GM18873 (cell line): ENCODE data around the gene SETD1A.

Experiments
- ATAC-seq: cut with Tn5 transposase; IDR thresholded peaks from one replicate; pipeline ENCODE4 v1.9.1; 2021; ENCODE audit warnings: mild to moderate bottlenecking, moderate library complexity, moderate number of reproducible peaks; ENCODE audit not compliant: unreplicated experiment, low FRiP score

The SETD1A gene

DNA sequence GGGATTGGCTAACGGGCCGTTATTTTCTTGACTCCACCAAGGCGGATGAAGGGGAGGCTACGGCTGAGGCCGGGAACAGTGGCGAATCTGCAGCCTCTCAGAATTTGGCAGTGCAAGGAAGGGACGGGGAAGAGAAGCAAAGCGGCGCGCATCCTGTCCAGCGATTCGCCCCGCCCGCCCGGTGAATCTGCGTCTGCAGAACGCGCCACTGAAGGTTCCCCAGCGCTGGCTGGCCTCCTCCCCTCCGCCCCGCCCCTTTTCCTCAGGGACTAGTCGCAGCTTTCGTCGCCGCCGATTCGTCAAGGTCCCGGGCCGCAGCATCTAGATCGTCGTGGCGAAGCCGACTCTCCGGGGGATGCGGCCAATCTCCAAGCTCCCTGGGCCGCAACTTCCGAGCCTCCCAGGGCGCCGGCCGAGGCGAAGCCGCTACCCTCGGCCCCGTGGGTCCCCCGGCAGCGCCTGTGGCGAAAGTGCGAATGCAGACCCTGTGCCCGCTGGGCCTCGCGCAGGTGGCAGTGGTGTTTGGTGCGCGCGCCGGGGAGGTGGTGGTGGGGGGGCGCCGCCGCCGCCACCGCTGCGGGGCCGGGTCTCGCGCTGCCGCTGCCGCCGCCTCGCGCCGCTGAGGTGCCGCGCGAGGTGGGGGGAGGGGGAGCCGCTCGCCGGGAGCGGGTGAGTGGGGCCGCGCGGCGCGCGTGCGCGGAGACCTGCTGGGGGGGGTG lies at the start of gene SETD1A:
Gene SETD1A (plus strand): TSS at position 299 of the 719 bp plus-strand sequence. CDS start 978 bp downstream, outside the sequence.
- ATAC-seq: peak; percentile 36

DNA sequence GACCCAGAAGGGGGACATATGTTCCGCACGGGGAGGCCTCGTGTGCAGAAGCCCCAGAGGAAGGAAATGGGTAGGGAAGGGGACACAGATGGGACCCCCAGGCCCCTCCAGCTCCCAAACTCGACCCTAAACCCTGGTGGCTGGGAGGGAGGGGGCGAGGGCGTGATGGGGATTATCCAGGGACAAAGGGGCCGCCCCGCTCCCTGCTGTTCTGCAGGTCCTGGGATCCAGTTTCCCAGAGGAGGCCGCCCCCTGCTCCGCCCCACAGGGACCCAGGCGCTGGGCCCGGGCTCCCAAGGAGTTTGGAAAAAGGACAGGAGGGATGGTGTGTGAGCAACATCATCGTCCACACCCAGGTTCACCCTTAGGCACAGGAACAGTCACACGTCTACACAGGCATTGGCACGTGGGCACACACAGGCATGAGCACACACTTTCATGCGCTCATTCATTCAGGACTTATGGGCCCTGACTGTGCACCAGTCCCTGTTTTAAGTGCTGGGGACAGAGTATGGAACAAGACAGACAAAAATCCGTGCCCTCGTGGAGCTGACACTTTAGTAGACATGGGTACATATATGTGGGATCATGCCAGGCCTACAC lies 47.0 kb upstream of the SETD1A start:
- ATAC-seq: no peak

DNA sequence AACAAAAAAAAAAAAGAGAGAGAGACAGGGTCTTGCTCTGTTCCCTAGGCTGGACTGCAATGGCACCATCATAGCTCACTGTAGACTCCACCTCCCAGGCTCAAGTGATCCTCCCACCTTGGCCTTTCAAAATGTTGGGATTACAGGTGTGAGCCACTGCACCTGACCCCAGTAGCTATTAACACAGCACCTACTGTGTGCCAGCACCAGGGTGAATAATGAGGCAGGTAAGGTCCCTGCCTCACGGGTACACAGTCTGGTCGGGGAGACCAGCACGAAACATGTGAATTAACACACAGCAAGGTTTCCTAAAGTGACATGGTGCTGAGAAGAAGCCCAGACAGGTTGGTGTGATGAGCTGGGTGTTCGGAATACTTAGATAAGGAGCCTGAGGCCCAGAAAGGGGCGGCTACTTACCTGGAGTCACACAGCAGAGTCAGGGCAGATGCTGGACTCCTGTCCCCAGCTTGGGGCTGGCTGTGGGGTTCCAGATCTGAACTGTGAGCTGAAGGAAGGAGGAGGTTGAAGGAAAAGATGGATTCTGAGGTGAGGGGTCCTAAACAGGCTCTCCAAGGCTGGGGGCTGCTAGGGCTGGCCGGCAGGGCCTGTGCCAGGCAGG lies 44.7 kb upstream of the SETD1A start:
- no peak for ATAC-seq

DNA sequence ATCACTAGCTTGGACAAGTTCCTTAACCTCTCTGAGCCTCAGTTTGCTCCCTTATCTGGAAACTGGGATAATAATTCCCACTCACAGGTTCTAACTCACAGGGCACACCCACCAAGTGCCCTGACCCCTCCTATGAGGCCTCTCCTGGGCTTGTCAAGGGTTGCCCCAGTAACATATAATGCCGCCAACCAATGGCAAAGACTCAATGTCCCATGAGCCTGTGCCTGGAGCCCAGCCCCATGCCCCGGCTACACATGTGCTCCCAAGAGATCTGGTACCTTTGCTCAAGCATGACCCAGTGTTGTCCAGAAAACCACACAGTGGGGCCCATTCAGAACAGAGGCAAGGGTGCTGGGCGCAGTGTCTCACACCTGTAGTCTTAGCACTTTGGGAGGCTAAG lies 42.7 kb upstream of the SETD1A start:
- ATAC-seq: no peak

DNA sequence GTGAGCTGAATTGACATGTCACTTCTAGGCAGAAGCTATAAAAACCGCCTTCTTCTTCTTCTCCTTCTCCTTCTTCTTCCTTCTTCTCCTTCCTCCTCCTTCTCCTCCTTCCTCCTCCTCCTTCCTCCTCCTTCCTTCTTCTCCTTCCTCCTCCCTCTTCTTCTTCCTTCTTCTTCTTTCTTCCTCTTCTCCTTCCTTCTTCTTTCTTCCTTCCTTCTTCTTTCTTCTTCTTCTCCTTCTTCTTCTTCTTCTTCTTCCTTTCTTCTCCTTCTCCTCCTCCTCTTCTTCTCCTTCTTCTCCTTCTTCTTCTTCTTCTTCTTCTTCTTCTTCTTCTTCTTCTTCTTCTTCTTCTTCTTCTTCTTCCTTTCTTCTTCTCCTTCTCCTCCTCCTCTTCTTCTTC lies 38.9 kb upstream of the SETD1A start:
- no peak for ATAC-seq

DNA sequence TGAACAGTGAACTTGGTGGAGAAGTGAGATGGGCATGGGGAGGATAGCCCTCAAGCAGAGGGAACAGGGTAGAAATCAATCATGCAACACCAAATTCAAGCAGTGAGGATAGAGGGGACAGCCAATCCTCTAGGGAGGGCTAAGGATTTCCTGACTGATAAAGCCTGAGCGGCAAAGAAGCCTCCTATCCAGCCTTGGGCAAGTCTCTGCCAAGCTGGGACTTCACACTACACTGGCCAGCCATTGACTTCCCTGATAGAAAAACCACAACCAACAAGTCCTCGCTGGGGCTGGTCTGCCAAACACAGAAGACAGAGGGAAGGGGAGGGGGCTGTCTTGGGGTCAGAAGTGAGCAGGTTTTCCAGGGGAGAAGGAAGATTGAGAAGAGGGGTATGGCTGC lies 36.7 kb upstream of the SETD1A start:
- no peak for ATAC-seq

DNA sequence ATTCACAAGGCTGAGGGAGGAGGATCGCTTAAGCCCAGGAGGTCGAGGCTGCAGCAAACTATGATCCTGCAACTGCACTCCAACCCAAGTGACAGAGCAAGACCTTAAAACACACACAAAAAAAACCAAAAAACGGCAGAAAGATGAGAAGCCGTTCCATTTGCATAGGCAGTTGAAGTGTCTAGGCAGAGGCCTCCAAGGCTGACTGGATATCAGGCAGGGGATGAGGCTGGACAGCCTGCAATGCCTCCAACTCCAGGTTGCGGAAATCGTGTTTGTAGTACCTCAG lies 36.2 kb upstream of the SETD1A start:
- no peak for ATAC-seq

DNA sequence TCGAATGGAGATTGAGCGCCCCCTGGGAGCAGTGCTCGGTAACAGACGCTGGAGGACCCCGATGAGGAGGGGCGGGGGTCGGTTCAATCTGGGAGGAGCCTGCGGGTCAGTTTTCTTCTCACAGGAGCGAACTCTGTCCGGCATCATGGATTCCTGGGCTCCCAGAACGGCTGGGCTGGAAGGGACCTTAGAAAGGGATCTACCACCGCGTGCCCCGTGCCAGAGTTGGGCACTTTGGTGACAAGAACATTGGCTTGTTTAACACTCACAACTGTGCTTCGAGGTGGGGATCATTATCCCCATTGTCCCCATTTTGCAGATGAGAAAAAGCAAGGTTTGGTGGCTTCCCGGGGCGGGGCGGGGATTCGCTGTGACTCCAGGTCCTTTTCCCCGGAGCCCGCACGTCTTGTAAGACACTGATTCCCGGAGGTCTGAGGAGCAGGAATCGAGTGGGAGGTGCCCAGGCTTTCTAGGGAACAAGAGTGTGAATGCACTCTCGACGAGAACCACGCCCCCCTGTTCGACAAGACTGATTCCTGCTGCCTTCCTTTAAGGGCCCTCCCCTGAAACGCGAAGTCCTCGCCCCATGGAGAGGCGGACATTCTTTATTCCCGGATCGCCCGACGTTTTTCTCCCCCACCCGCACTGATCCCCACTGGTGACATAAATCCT lies 35.7 kb upstream of the SETD1A start:
- ATAC-seq: no peak

DNA sequence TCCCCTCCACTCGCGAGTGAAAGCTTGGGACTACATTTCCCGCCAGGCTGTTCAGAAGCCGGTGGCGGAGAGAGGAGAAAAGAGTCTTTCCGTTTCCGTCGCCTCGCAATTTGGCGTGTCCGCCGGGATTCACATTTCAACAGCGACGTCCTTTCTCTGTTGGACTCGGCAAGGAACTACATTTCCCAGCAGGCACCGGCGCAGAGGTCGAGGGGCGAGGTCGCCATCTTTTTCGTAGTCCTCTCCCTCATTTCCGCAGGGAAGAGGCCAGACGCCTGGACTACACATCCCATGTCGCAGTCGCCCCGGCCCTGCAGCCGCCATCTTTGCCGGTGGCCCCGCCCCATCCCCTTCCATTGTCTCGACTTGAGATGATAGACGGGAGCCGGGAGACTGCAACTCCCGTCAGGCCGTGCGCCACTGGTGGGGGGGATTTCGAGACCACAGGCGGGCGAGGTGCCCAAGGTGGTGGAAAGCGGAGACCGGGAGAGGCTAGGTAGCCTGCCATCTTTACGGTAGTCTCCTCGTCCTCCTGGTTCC lies 35.1 kb upstream of the SETD1A start:
- ATAC-seq: peak; percentile 67

DNA sequence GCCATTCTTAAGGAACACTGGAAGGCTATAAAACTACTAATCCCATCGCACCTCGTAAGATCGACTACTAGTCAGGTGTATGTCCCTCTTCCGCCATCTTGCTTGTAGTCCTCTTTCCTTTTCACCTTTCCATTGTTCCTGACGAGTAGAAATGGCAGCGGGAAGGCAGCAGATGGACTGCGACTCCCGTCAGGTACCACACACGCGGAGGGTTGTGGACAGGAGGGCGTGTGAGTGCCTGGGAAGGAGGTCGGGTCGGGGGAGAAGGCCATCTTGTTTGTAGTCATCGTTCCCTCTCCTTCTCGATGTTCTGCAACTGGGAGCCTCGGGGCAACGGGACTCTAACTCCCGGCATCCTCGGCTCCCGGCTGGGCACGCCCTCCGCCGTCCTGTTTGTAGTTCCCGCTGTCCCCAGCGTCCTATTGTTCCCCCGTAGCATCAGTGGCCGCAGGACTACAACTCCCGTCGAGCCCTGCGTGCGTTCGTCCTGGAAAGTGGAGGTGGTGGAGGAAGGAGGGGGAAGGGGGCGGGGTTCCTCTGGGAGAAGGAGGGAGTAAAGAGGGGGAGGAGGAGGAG lies 34.5 kb upstream of the SETD1A start:
- peak; percentile 55 for ATAC-seq

DNA sequence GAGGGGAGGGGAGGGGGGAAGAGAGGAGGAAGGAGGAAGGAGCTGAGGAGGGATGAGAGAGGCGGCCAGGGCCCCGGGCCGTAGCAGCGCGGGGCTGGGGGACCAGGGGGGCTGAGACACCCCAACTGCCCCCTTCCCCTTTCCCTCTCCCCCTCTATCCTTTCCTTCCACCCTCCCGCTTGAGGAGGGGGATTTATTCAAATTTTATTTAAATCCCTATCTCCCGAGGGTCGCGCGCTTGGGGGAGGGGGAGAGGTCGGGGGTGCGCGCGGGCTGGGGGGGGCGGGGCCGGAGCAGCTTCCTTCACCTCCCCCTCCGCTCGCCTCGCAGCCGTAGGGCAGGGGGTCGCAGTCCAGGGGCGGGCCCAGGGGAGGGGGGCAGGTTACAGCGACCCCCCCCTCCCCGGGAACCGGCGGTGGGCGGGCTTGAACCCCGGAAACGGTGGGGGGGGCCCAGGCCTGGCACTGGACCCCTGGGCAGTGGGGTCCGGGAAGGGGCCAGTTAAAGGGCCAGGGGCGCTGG lies 33.9 kb upstream of the SETD1A start, which contains the start of gene FBXL19:
Gene FBXL19 (plus strand): TSS at position 19 of the 522 bp plus-strand sequence. CDS start 2,183 bp downstream, outside the sequence.
- ATAC-seq: no peak

DNA sequence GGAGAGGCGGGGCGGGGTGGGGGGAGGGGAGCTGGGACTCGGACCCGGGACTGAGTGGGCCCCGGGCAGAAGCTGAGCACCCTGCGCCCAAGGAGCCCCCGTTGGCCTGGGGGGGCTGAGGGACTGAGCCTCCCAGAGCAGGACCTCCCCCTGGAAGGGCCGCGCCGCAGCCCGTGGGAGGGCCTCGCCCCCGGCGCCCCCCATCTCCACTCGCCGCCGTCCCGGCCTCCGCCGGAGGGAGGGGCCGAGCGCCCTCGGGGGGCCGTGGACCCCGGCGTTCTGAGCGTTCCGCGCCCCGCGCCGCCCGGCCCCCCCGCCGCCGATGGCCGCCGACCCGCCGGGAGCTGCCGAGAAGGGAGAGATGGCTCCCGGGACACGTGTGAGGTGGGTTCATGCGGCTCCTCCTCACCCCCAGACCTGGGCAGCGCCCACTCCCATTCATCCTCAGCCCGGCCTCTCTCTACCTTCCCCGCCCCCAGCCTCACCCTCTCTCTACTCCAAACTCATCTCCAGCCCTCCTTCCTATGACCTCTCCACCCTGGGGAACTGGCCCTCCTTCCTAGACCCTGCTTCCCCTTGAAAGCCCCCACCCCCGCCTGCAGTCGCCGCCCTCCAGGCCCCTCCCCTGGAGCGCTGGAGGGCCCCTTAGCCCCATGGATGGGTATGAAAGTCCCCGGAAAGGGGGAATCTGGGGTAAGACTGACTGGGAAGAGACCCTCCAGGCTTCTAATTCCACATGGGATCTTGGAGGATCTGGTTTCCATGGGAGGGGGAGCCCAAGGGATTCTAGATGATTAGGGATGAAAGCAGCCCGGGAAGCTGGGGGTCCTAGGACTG lies 33.3 kb upstream of the SETD1A start:
- no peak for ATAC-seq

DNA sequence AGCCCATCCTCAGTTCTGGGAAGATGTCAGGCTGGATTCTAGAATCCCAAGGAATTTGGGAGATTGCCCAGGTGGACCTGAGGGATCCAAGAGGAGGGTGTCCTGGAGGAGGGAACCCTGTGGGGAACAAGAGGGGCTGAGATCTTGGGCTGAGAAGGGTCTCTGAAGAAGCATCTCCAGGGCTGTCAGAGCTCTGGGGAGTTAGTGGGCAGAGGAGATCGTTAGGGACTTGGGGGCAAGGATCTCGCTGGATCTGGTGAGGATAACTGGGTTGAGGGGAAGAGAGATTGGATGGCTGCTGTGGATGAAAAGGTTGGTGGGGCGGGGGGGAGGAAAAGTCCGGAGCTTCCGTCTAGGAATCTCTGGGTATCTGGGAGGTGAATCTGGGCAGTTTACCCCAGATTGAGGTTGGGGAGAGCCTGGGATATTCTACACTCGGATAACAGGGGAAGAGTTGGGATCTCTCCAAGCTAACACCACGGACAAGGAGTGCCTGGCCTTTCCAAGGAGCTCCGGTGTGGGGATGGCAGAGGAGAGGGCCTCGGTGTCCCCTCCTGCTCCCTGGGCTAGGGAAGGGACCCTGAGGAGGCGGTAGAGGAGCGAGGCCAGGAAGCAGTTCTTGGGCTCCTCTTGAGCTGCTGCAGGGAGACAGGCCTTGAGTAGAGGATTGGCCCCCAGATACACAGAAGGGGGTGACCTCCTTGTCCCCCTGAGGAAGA lies 32.5 kb upstream of the SETD1A start:
- no peak for ATAC-seq

DNA sequence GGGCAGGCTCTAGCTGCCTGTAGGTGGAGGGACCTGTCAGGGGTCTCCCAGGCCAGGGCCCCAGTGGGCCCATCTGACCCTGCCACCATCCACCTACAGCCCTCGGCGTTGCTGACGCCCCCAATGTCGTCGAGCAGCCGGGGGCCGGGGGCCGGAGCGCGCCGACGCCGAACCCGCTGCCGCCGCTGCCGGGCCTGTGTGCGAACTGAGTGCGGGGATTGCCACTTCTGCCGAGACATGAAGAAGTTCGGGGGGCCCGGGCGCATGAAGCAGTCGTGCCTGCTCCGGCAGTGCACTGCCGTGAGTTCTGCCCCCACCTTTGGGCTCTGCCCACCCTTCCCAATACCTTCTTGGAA lies 31.9 kb upstream of the SETD1A start:
- no peak for ATAC-seq

DNA sequence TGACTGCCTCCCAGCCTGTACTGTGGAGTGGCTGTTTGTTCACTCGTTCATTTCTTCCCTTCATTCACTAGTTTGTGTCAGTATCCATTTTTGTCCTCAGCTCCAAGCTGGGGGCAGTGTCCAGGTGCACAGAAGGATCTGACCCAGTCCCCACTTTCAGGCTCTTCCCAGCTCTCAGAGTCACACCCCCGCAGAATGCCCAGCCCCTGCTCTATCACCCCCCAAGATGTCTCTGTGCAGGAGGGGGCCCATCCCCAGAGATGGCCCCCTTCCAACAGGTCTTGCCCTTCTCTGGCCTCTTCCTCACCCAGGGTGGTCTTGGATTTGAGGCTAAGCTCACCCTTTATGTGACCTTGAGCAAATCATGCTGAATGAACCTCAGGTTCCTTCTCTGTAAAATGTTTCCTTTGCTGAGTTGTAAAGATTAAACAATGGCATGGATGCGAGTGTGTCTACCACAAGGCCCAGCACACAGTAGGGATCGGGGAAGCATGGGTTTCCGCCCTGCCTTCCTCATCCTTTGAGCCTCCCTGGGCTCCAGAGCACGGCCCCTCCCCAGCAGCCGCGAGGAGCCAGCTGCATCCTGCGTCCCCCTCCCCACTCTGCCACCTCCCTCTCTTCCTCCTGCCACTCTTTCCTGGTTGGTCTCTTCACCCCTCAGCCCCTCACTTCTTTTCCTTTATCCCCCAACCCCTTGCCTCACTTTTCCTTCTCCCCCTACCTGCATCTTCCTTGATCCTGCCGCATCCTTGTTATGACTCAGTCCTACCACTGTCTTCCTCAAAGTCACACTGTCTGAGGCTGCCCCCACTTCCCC lies 31.4 kb upstream of the SETD1A start:
- no peak for ATAC-seq

DNA sequence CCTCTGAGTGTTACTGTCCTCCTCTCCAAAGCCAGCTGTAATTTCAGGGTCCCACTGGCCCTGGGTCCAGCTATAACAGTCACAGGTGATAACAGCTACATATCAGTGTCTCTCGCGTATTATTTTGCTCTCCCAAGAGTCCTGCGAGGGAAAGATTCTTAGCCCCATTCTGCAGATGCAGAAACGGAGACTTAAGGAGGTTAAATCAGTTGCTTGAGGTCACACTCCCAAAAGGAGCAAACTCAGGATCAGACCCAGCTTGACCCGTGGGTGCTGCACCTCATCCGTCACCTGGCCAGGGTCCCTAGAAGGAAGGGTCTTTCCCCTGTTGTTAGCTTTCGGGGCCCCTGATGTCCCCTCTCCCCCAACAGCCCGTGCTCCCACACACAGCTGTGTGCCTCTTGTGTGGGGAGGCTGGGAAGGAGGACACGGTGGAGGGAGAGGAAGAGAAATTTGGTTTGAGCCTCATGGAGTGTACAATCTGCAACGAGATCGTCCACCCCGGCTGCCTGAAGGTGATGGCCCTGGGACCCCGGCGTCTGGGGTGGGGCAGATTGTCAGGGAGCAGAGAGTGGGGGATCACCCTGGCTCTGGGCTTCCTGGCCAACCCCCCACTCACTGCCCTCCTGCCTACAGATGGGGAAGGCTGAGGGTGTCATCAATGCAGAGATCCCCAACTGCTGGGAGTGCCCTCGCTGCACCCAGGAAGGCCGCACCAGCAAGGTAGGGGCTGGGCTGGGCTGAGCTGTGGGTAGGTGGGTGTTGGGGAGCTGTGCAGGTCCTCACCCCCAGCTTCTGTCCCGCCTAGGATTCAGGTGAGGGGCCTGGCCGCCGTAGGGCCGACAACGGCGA lies 30.4 kb upstream of the SETD1A start:
- no peak for ATAC-seq

DNA sequence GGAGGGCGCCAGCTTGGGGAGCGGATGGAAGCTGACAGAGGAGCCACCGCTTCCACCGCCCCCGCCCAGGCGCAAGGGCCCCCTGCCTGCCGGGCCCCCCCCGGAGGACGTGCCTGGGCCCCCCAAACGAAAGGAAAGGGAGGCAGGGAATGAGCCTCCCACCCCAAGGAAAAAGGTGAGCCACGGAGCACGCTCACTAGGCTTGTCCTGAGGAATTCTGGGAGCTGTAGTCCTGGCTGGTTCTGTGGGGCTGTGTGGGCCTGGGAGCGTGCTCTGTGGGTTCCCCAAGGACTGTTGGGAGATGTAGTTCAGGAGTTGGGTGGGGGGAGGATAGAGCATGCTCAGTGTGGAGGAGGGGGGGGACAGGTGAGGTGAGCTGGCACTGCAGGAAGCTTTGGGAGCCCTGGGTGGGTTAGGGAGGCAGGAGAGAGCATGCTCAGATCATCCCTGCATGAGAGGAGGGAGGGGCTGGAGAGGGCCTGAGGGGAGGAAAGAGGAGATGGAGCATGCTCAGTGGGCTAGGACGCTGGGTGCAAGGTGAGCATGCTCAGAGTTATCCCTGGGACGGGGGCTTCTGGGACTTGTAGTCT lies 29.7 kb upstream of the SETD1A start:
- ATAC-seq: no peak
